PC-9 (cell line): ENCODE results near the gene VPS37B. TPM values are rescaled to one million over a fixed set of nuclear protein-coding genes. Genes with fewer than 3 reads are reported as not detected.

Source experiments
- BruUV-seq: library from RNA; stranded (reverse); fragments of 400-500 nt; replicated peaks from 2 replicates; lab custom pipeline; 2021; lab: Mats Ljungman, UMichigan
- CTCF ChIA-PET: fragments of 300-600 bp; sonication (Branson Sonifier 250); formaldehyde crosslinking; loops from one replicate; lab custom pipeline; 2022; ENCODE audit warnings: antibody characterized with exemption; lab: Charles Lee
- POLR2A ChIA-PET: fragments of 300-600 bp; sonication (Branson Sonifier 250); formaldehyde crosslinking; loops from one replicate; lab custom pipeline; 2022; ENCODE audit warnings: antibody characterized with exemption; ENCODE audit not compliant: unreplicated experiment; lab: Charles Lee
- DNase-seq, 2 experiments: peaks; one replicate each; pipeline versions ENCODE4 v3.0.0 to v3.0.0-alpha.2; 2015 to 2022; ENCODE audit warnings: mixed read lengths in 1 of 2
- H2AFZ ChIP-seq: fragments of 200-600 bp; sonication (generic); 2 replicates; pipeline ENCODE4 v1.8.1; 2017; ENCODE audit warnings: antibody characterized with exemption
- H3F3A ChIP-seq: fragments of 200-600 bp; sonication (generic); 2 replicates; pipeline ENCODE4 v1.8.1; 2017; ENCODE audit warnings: antibody characterized with exemption, mild to moderate bottlenecking, low read depth; ENCODE audit not compliant: insufficient read depth
- H3K27ac ChIP-seq: fragments of 200-600 bp; sonication (generic); 2 replicates; pipeline ENCODE4 v1.6.1; 2016; ENCODE audit warnings: mixed run types
- H3K27me3 ChIP-seq: fragments of 200-600 bp; sonication (generic); 2 replicates; pipeline ENCODE4 v1.6.1; 2016; ENCODE audit warnings: low read depth, mixed run types; ENCODE audit not compliant: insufficient read depth
- H3K36me3 ChIP-seq: fragments of 200-600 bp; sonication (generic); 2 replicates; pipeline ENCODE4 v1.6.1; 2016; ENCODE audit warnings: low read depth, mixed run types
- H3K4me1 ChIP-seq: fragments of 200-600 bp; sonication (generic); replicated peaks from 2 replicates; pipeline ENCODE4 v1.6.1; 2016; ENCODE audit warnings: mixed run types; ENCODE audit not compliant: insufficient read depth
- H3K4me2 ChIP-seq: fragments of 200-600 bp; sonication (generic); 2 replicates; pipeline ENCODE4 v1.6.1; 2017; ENCODE audit warnings: mixed run types
- H3K4me3 ChIP-seq: fragments of 200-600 bp; sonication (generic); 2 replicates; pipeline ENCODE4 v1.6.1; 2016; ENCODE audit warnings: mixed run types
- H3K79me2 ChIP-seq: fragments of 200-600 bp; sonication (generic); 2 replicates; pipeline ENCODE4 v1.6.1; 2017; ENCODE audit warnings: low read depth, mixed run types
- H3K9me2 ChIP-seq: fragments of 200-600 bp; sonication (generic); 2 replicates; pipeline ENCODE4 v1.8.1; 2017; ENCODE audit warnings: mild to moderate bottlenecking; ENCODE audit not compliant: insufficient read depth
- H3K9me3 ChIP-seq: fragments of 200-600 bp; sonication (generic); 2 replicates; pipeline ENCODE4 v1.8.1; 2016; ENCODE audit warnings: low read depth; ENCODE audit not compliant: insufficient read depth
- H4K20me1 ChIP-seq: fragments of 200-600 bp; sonication (generic); 2 replicates; pipeline ENCODE4 v1.8.1; 2017; ENCODE audit not compliant: insufficient read depth
- EZH2 ChIP-seq: fragments of 200-600 bp; sonication (generic); IDR thresholded peaks from 2 replicates; pipeline ENCODE4 v1.8.0; 2017; ENCODE audit warnings: antibody characterized with exemption, low read depth
- intact Hi-C: fragments of 100-400 bp; cut with micrococcal nuclease; formaldehyde crosslinking; loops from one replicate; pipeline ENCODE4 v1.10.0; 2022; ENCODE audit not compliant: unreplicated experiment
- total RNA-seq: library from RNA; stranded (reverse); gene quantifications from 2 replicates; pipeline ENCODE4 v1.2.3, GENCODE V29; 2021
- TF ChIP-seq, protein P1 (sequence below): fragments of 200-600 bp; sonication (generic); conservative IDR thresholded peaks from 2 replicates; pipeline ENCODE4 v1.6.1; 2017; ENCODE audit warnings: mixed run types, antibody characterized with exemption, mild to moderate bottlenecking, moderate library complexity

The VPS37B gene
- total RNA-seq, 1 experiment from 2014 or later: 51.4 TPM

- no peak overlapping the region for H3K4me3 ChIP-seq
- BruUV-seq: no TSS peak
- 0 out of 2 replicates have a peak, but pooled peaks cover 9% of the 10 kb centered on the region for H3K4me1 ChIP-seq
- intact Hi-C loops: no loop called here
- H3F3A ChIP-seq: 0 out of 2 replicates have a peak, but pooled peaks cover 5% of the 10 kb centered on the region
- ChIA-PET CTCF (no interaction called here), POLR2A (no interaction called here)
- no peak overlapping the region for H3K4me2 ChIP-seq
- no peaks in the 10 kb centered on the region for H4K20me1 ChIP-seq
- H3K9me2 ChIP-seq: no peaks in the 10 kb centered on the region
- H3K27me3 ChIP-seq: no peaks in the 10 kb centered on the region
- no peak for DNase-seq
- no peak overlapping the region for H3K27ac ChIP-seq
- H2AFZ ChIP-seq: no peak overlapping the region
- no peaks in the 10 kb centered on the region for H3K9me3 ChIP-seq
- no peaks in the 10 kb centered on the region for H3K36me3 ChIP-seq
- no peak for TF ChIP-seq EZH2
- TF ChIP-seq, protein P1, sequence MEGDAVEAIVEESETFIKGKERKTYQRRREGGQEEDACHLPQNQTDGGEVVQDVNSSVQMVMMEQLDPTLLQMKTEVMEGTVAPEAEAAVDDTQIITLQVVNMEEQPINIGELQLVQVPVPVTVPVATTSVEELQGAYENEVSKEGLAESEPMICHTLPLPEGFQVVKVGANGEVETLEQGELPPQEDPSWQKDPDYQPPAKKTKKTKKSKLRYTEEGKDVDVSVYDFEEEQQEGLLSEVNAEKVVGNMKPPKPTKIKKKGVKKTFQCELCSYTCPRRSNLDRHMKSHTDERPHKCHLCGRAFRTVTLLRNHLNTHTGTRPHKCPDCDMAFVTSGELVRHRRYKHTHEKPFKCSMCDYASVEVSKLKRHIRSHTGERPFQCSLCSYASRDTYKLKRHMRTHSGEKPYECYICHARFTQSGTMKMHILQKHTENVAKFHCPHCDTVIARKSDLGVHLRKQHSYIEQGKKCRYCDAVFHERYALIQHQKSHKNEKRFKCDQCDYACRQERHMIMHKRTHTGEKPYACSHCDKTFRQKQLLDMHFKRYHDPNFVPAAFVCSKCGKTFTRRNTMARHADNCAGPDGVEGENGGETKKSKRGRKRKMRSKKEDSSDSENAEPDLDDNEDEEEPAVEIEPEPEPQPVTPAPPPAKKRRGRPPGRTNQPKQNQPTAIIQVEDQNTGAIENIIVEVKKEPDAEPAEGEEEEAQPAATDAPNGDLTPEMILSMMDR: no peak
- no peaks in the 10 kb centered on the region for H3K79me2 ChIP-seq
These were observed 72.5 kb downstream of the VPS37B start for GRCh38 chr12:122823429-122823828.

GRCh38 chr12:122820838-122821271 lies 75.1 kb downstream of the VPS37B start:
- H3K79me2 ChIP-seq: no peaks in the 10 kb centered on the region
- no peaks in the 10 kb centered on the region for H4K20me1 ChIP-seq
- CTCF ChIA-PET: no interaction called here
- H3K9me2 ChIP-seq: no peaks in the 10 kb centered on the region
- intact Hi-C loops: no loop called here
- no peak overlapping the region for H2AFZ ChIP-seq
- no TSS peak for BruUV-seq
- H3K36me3 ChIP-seq: no peaks in the 10 kb centered on the region
- H3K4me1 ChIP-seq: 0 out of 2 replicates have a peak, but pooled peaks cover under 1% of the 10 kb centered on the region
- H3K27me3 ChIP-seq: no peaks in the 10 kb centered on the region
- no peak for DNase-seq
- no peak overlapping the region for H3K4me3 ChIP-seq
- no peak overlapping the region for H3K27ac ChIP-seq
- H3K4me2 ChIP-seq: no peak overlapping the region
- TF ChIP-seq, protein P1: no peak
- no peak for TF ChIP-seq EZH2
- no peaks in the 10 kb centered on the region for H3F3A ChIP-seq
- no peaks in the 10 kb centered on the region for H3K9me3 ChIP-seq
- POLR2A ChIA-PET: no interaction called here

DNA sequence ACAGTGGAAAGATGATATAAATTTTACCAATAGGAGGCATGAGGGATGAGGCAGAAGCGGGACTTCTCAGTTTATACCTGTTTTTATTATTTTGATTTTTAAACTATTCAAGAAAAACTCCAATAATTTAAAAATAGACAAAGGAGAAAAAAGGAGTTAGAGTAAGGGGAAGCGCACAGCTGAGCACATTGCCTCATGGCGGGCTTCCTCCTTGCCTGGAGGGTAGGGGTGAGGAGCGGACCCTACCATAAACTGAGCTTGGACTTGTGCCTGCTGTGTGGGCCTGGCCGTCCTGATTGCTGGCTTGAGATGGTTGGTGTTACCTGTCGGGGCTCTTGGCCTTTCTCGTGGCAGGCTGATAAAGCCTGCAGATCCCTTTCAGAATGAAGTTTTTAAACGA lies 75.8 kb downstream of the VPS37B start:
- Histone ChIP-seq H3K36me3 (no peaks in the 10 kb centered on the region), H3K9me3 (no peaks in the 10 kb centered on the region), H3K79me2 (no peaks in the 10 kb centered on the region), H3K27me3 (no peaks in the 10 kb centered on the region), H3K4me1 (no peaks in the 10 kb centered on the region), H3K9me2 (no peaks in the 10 kb centered on the region), H3K4me2 (no peak overlapping the region), H3K27ac (no peak overlapping the region), H3F3A (no peaks in the 10 kb centered on the region), H4K20me1 (no peaks in the 10 kb centered on the region), H2AFZ (no peak overlapping the region), H3K4me3 (no peak overlapping the region)
- DNase-seq: no peak
- ChIA-PET POLR2A (no interaction called here), CTCF (no interaction called here)
- intact Hi-C loops: no loop called here
- TF ChIP-seq, protein P1: no peak
- no peak for TF ChIP-seq EZH2
- no TSS peak for BruUV-seq
